ENCODE results near the gene CMIP.

The CMIP gene

GRCh38 chr16:81449899-81450608 lies 5.4 kb downstream of the CMIP start:
- peak overlapping the region; percentile 1 for H3K4me3 Mint-ChIP-seq

GRCh38 chr16:81450783-81451491 lies 6.3 kb downstream of the CMIP start:
- H3K27me3 Mint-ChIP-seq = no peaks in the 10 kb centered on the region
- peaks cover 80% of the 10 kb centered on the region for H3K4me1 Mint-ChIP-seq (ENCODE audit: low read depth)
- H3K36me3 Mint-ChIP-seq = no peaks in the 10 kb centered on the region
- peaks cover 6% of the 10 kb centered on the region for H3K9me3 Mint-ChIP-seq (ENCODE audit: low read depth)
- peak overlapping the region; percentile 89 for H3K27ac Mint-ChIP-seq
- H3K4me3 Mint-ChIP-seq = no peak overlapping the region

More at GRCh38 chr16:81449899-81450608, 5.4 kb downstream of the CMIP start:
- H3K27ac Mint-ChIP-seq = no peak overlapping the region
- peaks cover 6% of the 10 kb centered on the region for H3K9me3 Mint-ChIP-seq (ENCODE audit: low read depth)
- H3K27me3 Mint-ChIP-seq = no peaks in the 10 kb centered on the region
- no peaks in the 10 kb centered on the region for H3K36me3 Mint-ChIP-seq
- peaks cover 79% of the 10 kb centered on the region for H3K4me1 Mint-ChIP-seq (ENCODE audit: low read depth)

GRCh38 chr16:81451753-81452680 lies 7.4 kb downstream of the CMIP start:
- H3K9me3 Mint-ChIP-seq (ENCODE audit: low read depth) = peaks cover 6% of the 10 kb centered on the region
- H3K4me1 Mint-ChIP-seq (ENCODE audit: low read depth) = peaks cover 71% of the 10 kb centered on the region
- H3K27me3 Mint-ChIP-seq = no peaks in the 10 kb centered on the region
- H3K36me3 Mint-ChIP-seq = peaks cover under 1% of the 10 kb centered on the region
- peak overlapping the region; percentile 72 for H3K4me3 Mint-ChIP-seq
- peak overlapping the region; percentile 89 for H3K27ac Mint-ChIP-seq

GRCh38 chr16:81453091-81453728 lies 8.6 kb downstream of the CMIP start:
- H3K4me1 Mint-ChIP-seq (ENCODE audit: low read depth) = peaks cover 69% of the 10 kb centered on the region
- H3K4me3 Mint-ChIP-seq = no peak overlapping the region
- peaks cover 6% of the 10 kb centered on the region for H3K9me3 Mint-ChIP-seq (ENCODE audit: low read depth)
- no peak overlapping the region for H3K27ac Mint-ChIP-seq
- peaks cover 2% of the 10 kb centered on the region for H3K36me3 Mint-ChIP-seq
- no peaks in the 10 kb centered on the region for H3K27me3 Mint-ChIP-seq

GRCh38 chr16:81454044-81454443 lies 9.4 kb downstream of the CMIP start:
- no peak overlapping the region for H3K27ac Mint-ChIP-seq
- no peaks in the 10 kb centered on the region for H3K27me3 Mint-ChIP-seq

GRCh38 chr16:81455006-81455405 lies 10.4 kb downstream of the CMIP start:
- Mint-ChIP-seq H3K9me3 (ENCODE audit: low read depth) (peaks cover 6% of the 10 kb centered on the region), H3K36me3 (peaks cover 7% of the 10 kb centered on the region), H3K27me3 (no peaks in the 10 kb centered on the region), H3K4me3 (no peak overlapping the region), H3K4me1 (ENCODE audit: low read depth) (peaks cover 59% of the 10 kb centered on the region), H3K27ac (no peak overlapping the region)

More at GRCh38 chr16:81454044-81454443, 9.4 kb downstream of the CMIP start:
- peaks cover 67% of the 10 kb centered on the region for H3K4me1 Mint-ChIP-seq (ENCODE audit: low read depth)
- peaks cover 7% of the 10 kb centered on the region for H3K36me3 Mint-ChIP-seq
- peaks cover 6% of the 10 kb centered on the region for H3K9me3 Mint-ChIP-seq (ENCODE audit: low read depth)
- no peak overlapping the region for H3K4me3 Mint-ChIP-seq

- H3K9me3 Mint-ChIP-seq (ENCODE audit: low read depth) = peaks cover 3% of the 10 kb centered on the region
- peaks cover 7% of the 10 kb centered on the region for H3K36me3 Mint-ChIP-seq
- H3K4me1 Mint-ChIP-seq (ENCODE audit: low read depth) = peaks cover 59% of the 10 kb centered on the region
- no peak overlapping the region for H3K27ac Mint-ChIP-seq
- no peaks in the 10 kb centered on the region for H3K27me3 Mint-ChIP-seq
- H3K4me3 Mint-ChIP-seq = no peak overlapping the region
These were observed 11.3 kb downstream of the CMIP start for GRCh38 chr16:81455720-81456494.

GRCh38 chr16:81456523-81457325 lies 12.1 kb downstream of the CMIP start:
- Mint-ChIP-seq H3K27ac (no peak overlapping the region), H3K36me3 (peaks cover 8% of the 10 kb centered on the region), H3K4me3 (no peak overlapping the region), H3K4me1 (ENCODE audit: low read depth) (peaks cover 59% of the 10 kb centered on the region), H3K9me3 (ENCODE audit: low read depth) (no peaks in the 10 kb centered on the region), H3K27me3 (no peaks in the 10 kb centered on the region)

GRCh38 chr16:81457326-81458133 lies 12.9 kb downstream of the CMIP start:
- no peaks in the 10 kb centered on the region for H3K9me3 Mint-ChIP-seq (ENCODE audit: low read depth)
- no peak overlapping the region for H3K27ac Mint-ChIP-seq
- no peak overlapping the region for H3K4me3 Mint-ChIP-seq
- peaks cover 8% of the 10 kb centered on the region for H3K36me3 Mint-ChIP-seq
- H3K4me1 Mint-ChIP-seq (ENCODE audit: low read depth) = peaks cover 58% of the 10 kb centered on the region
- no peaks in the 10 kb centered on the region for H3K27me3 Mint-ChIP-seq

- Mint-ChIP-seq H3K4me1 (ENCODE audit: low read depth) (peaks cover 53% of the 10 kb centered on the region), H3K27ac (no peak overlapping the region), H3K27me3 (no peaks in the 10 kb centered on the region)
These were observed 13.6 kb downstream of the CMIP start for GRCh38 chr16:81458149-81458669.

GRCh38 chr16:81458827-81459598 lies 14.4 kb downstream of the CMIP start:
- Mint-ChIP-seq H3K4me1 (ENCODE audit: low read depth) (peaks cover 51% of the 10 kb centered on the region), H3K27ac (no peak overlapping the region), H3K4me3 (no peak overlapping the region), H3K27me3 (no peaks in the 10 kb centered on the region), H3K36me3 (peaks cover 8% of the 10 kb centered on the region), H3K9me3 (ENCODE audit: low read depth) (no peaks in the 10 kb centered on the region)

More at GRCh38 chr16:81458149-81458669, 13.6 kb downstream of the CMIP start:
- Mint-ChIP-seq H3K36me3 (peaks cover 8% of the 10 kb centered on the region), H3K4me3 (no peak overlapping the region), H3K9me3 (ENCODE audit: low read depth) (no peaks in the 10 kb centered on the region)

GRCh38 chr16:81460075-81460474 lies 15.5 kb downstream of the CMIP start:
- Mint-ChIP-seq H3K4me3 (no peak overlapping the region), H3K9me3 (ENCODE audit: low read depth) (no peaks in the 10 kb centered on the region), H3K36me3 (peaks cover 12% of the 10 kb centered on the region), H3K4me1 (ENCODE audit: low read depth) (peaks cover 54% of the 10 kb centered on the region), H3K27me3 (no peaks in the 10 kb centered on the region), H3K27ac (no peak overlapping the region)
